Left lung (tissue), 10 donors: ENCODE measurements around the gene CDH22. TPM values are rescaled to one million over a fixed set of nuclear protein-coding genes. Genes with fewer than 3 reads are reported as not detected.

Experiments
- ATAC-seq: fragments of 200-7000 bp; cut with Tn5 transposase; one replicate; pipeline ENCODE4 v1.9.1; 2020; ENCODE audit warnings: moderate library complexity
- DNase-seq, 4 donors: peaks; one replicate each; pipeline ENCODE4 v3.0.0-alpha.2; 2013 to 2020
- H3K27ac ChIP-seq, 2 donors: fragments of 200-600 bp; sonication (generic) in 1 of 2; one replicate each; pipeline versions ENCODE4 v1.5.0 to v1.8.0; 2020 to 2021
- H3K27me3 ChIP-seq, 2 donors: fragments of 200-600 bp; sonication (generic) in 1 of 2; one replicate each; pipeline versions ENCODE4 v1.5.0 to v1.8.0; 2020 to 2021
- H3K36me3 ChIP-seq, 2 donors: fragments of 200-600 bp; sonication (generic) in 1 of 2; one replicate each; pipeline versions ENCODE4 v1.5.0 to v1.8.0; 2020 to 2021
- H3K4me1 ChIP-seq, 2 donors: fragments of 200-600 bp; one replicate each; pipeline ENCODE4 v1.8.0; 2021
- H3K4me3 ChIP-seq, 2 donors: fragments of 200-600 bp; sonication (generic) in 1 of 2; one replicate each; pipeline versions ENCODE4 v1.5.0 to v1.8.0; 2020 to 2021; ENCODE audit warnings: mild to moderate bottlenecking in 1 of 2
- H3K9me3 ChIP-seq, 2 donors: fragments of 200-600 bp; sonication (generic) in 1 of 2; one replicate each; pipeline versions ENCODE4 v1.5.0 to v1.8.0; 2020 to 2021
- intact Hi-C, 2 donors: fragments of 100-400 bp; cut with DNase I; formaldehyde crosslinking; loops; one replicate each; pipeline versions ENCODE4 v1.11.2 to v1.14.2; 2022
- polyA plus RNA-seq, 6 donors: library from polyadenylated mRNA; unstranded; fragments of 120-200 nt; gene quantifications; one replicate each; pipeline ENCODE4 v1.2.1, GENCODE V29; 2013; ENCODE audit not compliant: insufficient read length in 6 of 6
- total RNA-seq, 2 donors: library from RNA; stranded (reverse); fragmentation: NEBNext Ultra II Directional; extraction: Animal tissue kit (Norgen Biotek cat#: 25700); gene quantifications; one replicate each; pipeline ENCODE4 v1.2.1, GENCODE V29; 2021
- TF ChIP-seq, protein P1 (sequence below), 2 donors: fragments of 200-600 bp; sonication (generic) in 1 of 2; IDR thresholded peaks; one replicate each; pipeline versions ENCODE4 v1.5.0 to v1.8.0; 2021; ENCODE audit warnings: antibody characterized with exemption in 2 of 2
- donor health status: DM: no; HTN: yes; CAD: no.
- donor health status: DM: no; HTN: no; CAD: no.

Gene CDH22
- total and polyA plus RNA-seq, 8 donors: 0.06 to 0.26 (median 0.08) TPM; not detected in 2

DNA sequence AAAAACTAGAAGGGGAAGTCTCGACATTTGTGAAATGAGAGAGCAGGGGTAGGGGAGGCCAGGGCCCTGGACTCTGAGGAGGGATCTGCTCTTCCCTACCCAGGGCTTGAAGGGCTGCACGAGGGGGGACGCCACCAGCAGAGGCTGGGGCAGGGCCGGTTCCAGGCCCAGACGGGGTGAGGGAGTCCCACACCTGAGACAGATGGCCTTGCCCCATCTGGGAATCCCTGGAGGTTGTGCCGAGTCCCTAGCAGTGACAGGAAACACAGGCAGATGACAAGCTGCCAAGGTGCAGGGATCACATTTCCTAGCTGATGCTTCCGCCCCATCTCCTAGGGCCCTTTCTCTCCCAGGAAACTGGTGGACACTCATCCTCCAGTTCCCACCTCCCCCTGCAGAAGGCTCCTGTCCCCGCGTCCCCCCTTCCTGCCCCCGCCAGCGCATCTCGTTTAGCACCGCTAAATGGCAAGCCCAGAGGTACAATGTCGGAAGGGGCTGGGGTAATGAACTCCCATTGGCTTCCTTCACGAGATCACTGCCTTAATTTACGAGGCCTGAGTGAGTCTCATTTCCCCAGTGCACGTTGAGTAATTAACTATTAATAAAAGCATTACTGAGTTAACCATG is 35.2 kb upstream of the CDH22 start:
- Histone ChIP-seq H3K27me3 (peaks cover 34 to 52% of the 10 kb centered on the region in 2 donors), H3K4me1 (peaks cover 0 to 10% of the 10 kb centered on the region in 2 donors), H3K27ac (no peak overlapping the region), H3K36me3 (peaks cover 0 to 28% of the 10 kb centered on the region in 2 donors), H3K9me3 (no peaks in the 10 kb centered on the region), H3K4me3 (no peak overlapping the region)
- TF ChIP-seq, protein P1, sequence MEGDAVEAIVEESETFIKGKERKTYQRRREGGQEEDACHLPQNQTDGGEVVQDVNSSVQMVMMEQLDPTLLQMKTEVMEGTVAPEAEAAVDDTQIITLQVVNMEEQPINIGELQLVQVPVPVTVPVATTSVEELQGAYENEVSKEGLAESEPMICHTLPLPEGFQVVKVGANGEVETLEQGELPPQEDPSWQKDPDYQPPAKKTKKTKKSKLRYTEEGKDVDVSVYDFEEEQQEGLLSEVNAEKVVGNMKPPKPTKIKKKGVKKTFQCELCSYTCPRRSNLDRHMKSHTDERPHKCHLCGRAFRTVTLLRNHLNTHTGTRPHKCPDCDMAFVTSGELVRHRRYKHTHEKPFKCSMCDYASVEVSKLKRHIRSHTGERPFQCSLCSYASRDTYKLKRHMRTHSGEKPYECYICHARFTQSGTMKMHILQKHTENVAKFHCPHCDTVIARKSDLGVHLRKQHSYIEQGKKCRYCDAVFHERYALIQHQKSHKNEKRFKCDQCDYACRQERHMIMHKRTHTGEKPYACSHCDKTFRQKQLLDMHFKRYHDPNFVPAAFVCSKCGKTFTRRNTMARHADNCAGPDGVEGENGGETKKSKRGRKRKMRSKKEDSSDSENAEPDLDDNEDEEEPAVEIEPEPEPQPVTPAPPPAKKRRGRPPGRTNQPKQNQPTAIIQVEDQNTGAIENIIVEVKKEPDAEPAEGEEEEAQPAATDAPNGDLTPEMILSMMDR (IDR thresholded peaks at IDR 0.05): no peak
- ATAC-seq (no peak), DNase-seq (no peak)
- intact Hi-C loops: no loop called here

DNA sequence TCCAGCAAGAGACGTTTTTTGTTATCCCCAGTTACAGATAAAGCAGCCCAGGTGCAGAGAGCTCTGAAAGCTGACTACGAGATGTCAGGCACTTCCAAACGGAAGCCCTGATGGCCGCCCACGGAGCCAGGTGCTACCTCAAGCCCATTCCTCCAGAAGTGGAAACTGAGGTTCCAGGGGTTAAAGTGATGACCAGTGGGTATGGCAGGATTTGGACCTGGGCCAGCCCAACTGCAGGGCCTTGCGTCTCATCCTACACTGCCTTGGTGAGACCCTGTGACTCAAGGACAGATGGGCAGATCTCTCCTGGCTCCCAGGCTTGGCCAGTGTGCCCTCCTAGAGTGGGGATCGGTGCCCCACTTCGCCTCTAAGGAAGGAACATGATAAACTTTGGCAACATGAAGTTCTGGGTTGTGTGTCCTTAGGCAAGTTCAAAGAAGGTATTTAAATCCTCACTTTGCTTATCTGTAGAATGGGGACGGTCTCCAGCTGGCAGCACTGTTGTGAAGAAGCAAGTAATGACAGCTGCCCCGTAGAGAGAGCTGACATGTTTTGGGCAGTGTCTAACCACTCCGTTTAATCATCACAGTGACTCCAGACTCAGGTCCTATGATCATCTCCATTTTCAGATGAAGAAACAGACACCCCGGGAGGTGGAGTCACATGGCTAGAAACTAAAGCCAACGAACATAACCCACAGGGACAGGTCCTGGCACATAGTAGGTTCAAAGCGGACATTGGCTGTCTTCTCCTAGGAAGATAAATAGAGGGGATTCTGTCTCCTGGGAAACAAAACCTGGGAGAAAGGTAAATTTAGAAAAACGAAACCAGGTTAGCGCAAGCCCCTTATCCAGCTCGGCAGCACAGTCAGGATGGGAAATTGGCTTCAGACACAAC is 34.4 kb upstream of the CDH22 start:
- Histone ChIP-seq H3K4me3 (no peak overlapping the region), H3K4me1 (peaks cover 0 to 10% of the 10 kb centered on the region in 2 donors), H3K36me3 (peaks cover 0 to 21% of the 10 kb centered on the region in 2 donors), H3K27me3 (peaks cover 38 to 60% of the 10 kb centered on the region in 2 donors), H3K27ac (no peak overlapping the region), H3K9me3 (no peaks in the 10 kb centered on the region)
- ATAC-seq (no peak), DNase-seq (no peak)
- TF ChIP-seq, protein P1 (IDR thresholded peaks at IDR 0.05): no peak
- intact Hi-C loops: no loop called here

DNA sequence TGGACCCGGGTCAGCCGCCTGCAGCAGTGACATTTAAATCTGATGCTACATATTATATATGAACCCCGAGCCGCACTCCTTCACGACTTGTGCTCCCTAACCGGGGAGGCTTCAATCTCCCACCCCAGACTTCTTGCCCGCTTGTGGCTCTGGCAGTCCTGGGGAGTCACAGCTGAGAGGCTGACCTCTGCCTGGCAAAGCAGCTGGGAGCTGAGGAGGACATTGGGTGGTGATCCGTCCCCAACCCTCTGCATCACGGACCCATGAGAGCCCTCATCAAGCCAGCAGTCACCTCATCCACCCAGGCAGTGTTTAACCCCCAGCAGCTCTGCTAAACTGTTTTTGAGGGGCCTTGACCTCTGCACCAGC is 33.7 kb upstream of the CDH22 start:
- intact Hi-C loops: no loop called here
- H3K9me3 ChIP-seq: no peaks in the 10 kb centered on the region
- peaks cover 44 to 67% of the 10 kb centered on the region in 2 donors for H3K27me3 ChIP-seq
- no peak overlapping the region for H3K27ac ChIP-seq
- DNase-seq (no peak), ATAC-seq (no peak)
- TF ChIP-seq, protein P1 (IDR thresholded peaks at IDR 0.05): no peak
- no peak overlapping the region for H3K4me3 ChIP-seq
- peaks cover 0 to 10% of the 10 kb centered on the region in 2 donors for H3K4me1 ChIP-seq
- peaks cover 0 to 14% of the 10 kb centered on the region in 2 donors for H3K36me3 ChIP-seq

DNA sequence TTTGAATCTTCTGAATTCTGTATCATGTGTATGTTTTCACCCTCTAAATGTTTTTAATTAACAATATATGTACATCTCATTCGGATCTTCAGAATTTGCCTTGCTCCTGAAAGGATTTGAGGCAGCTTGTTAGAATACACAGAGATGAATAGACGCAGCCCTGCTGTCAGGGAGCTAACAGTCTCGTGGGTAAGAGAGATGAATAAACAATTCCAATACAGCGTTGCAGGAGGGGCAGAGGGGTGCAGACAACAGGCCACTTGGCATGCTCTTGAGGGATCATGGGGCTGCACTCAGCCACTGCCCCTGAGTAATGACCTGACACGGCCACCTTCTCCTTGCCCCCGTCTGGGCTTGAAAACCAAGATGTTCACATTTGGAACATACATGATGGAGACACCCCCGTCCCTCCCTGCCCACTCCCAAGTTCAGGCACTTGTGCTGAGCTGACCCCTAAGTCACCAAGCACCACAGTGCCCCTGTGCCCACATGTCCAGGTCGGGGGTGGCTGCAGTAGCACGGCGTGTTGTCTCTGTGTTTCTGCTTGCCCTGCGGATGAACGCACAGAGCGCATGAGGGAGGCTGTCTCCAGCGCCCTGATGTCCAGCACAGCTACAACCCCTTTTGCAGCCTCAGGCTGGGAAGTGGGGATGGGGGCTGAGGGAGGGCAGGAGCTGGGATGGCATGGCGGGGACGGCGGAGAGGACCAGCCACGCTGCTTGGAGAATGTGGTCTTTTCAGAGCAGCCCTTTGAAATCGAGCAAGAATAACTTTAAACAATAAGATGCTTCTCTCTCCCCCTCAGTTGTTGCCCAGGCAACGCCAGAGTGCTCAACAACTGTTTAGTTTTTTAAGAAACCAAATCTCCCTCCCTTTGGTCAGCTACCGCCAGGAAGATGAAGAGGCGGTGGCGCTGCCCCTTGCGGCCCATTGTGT is 33.0 kb upstream of the CDH22 start:
- H3K9me3 ChIP-seq: no peaks in the 10 kb centered on the region
- no peak for DNase-seq
- intact Hi-C loops: no loop called here
- ATAC-seq: no peak
- peaks cover 44 to 73% of the 10 kb centered on the region in 2 donors for H3K27me3 ChIP-seq
- H3K27ac ChIP-seq: no peak overlapping the region
- TF ChIP-seq, protein P1 (IDR thresholded peaks at IDR 0.05): no peak
- peaks cover 0 to 9% of the 10 kb centered on the region in 2 donors for H3K36me3 ChIP-seq
- no peak overlapping the region for H3K4me3 ChIP-seq
- peaks cover 0 to 10% of the 10 kb centered on the region in 2 donors for H3K4me1 ChIP-seq
